Measurements from ENCODE around the gene NDUFC1.
"Not testable (repeated sequence)": the region's sequence is repeated elsewhere in the genome, so short reads cannot be mapped to it uniquely, and the experiment has no call there.

The NDUFC1 gene

GRCh38 chr4:139329665-139330200, 27.5 kb upstream of the NDUFC1 start:
- Histone ChIP-seq H3K27ac (no peak overlapping the region), H3K36me3 (peaks cover 43% of the 10 kb centered on the region), H3K9me3 (ENCODE audit: severe bottlenecking) (no peaks in the 10 kb centered on the region), H3K27me3 (ENCODE audit: insufficient read depth, low read depth, severe bottlenecking) (no peaks in the 10 kb centered on the region), H3K4me3 (ENCODE audit: low read depth, low read length) (no peak overlapping the region)
- no peak for DNase-seq
- no peak for TF ChIP-seq CTCF (IDR thresholded peaks at IDR 0.05; ENCODE audit: low read depth, low read length)

- peaks cover 26% of the 10 kb centered on the region for H3K36me3 ChIP-seq
- no peaks in the 10 kb centered on the region for H3K27me3 ChIP-seq (ENCODE audit: insufficient read depth, low read depth, severe bottlenecking)
- DNase-seq = no peak
- TF ChIP-seq CTCF (IDR thresholded peaks at IDR 0.05; ENCODE audit: low read depth, low read length) = no peak
- H3K9me3 ChIP-seq (ENCODE audit: severe bottlenecking) = no peaks in the 10 kb centered on the region
- H3K27ac ChIP-seq = no peak overlapping the region
- H3K4me3 ChIP-seq (ENCODE audit: low read depth, low read length) = no peak overlapping the region
These were observed 22.3 kb upstream of the NDUFC1 start for GRCh38 chr4:139324620-139325019.

- not testable (repeated sequence) for H3K27ac ChIP-seq; H3K4me3 ChIP-seq (ENCODE audit: low read depth, low read length); H3K9me3 ChIP-seq (ENCODE audit: severe bottlenecking); H3K27me3 ChIP-seq (ENCODE audit: insufficient read depth, low read depth, severe bottlenecking); H3K36me3 ChIP-seq; DNase-seq
These were observed 20.3 kb upstream of the NDUFC1 start for GRCh38 chr4:139322541-139322940.

- H3K36me3 ChIP-seq; H3K4me3 ChIP-seq (ENCODE audit: low read depth, low read length); H3K9me3 ChIP-seq (ENCODE audit: severe bottlenecking); DNase-seq; H3K27ac ChIP-seq; H3K27me3 ChIP-seq (ENCODE audit: insufficient read depth, low read depth, severe bottlenecking): not testable (repeated sequence)
These were observed 19.8 kb upstream of the NDUFC1 start for GRCh38 chr4:139322070-139322469.

GRCh38 chr4:139319571-139319970, 17.3 kb upstream of the NDUFC1 start:
- no peak for TF ChIP-seq CTCF (IDR thresholded peaks at IDR 0.05; ENCODE audit: low read depth, low read length)
- Histone ChIP-seq H3K27ac (no peak overlapping the region), H3K36me3 (peaks cover 4% of the 10 kb centered on the region), H3K27me3 (ENCODE audit: insufficient read depth, low read depth, severe bottlenecking) (no peaks in the 10 kb centered on the region), H3K4me3 (ENCODE audit: low read depth, low read length) (no peak overlapping the region), H3K9me3 (ENCODE audit: severe bottlenecking) (no peaks in the 10 kb centered on the region)
- no peak for DNase-seq

- no peaks in the 10 kb centered on the region for H3K27me3 ChIP-seq (ENCODE audit: insufficient read depth, low read depth, severe bottlenecking)
- no peaks in the 10 kb centered on the region for H3K9me3 ChIP-seq (ENCODE audit: severe bottlenecking)
- H3K36me3 ChIP-seq = peaks cover 6% of the 10 kb centered on the region
- H3K4me3 ChIP-seq (ENCODE audit: low read depth, low read length) = no peak overlapping the region
- no peak overlapping the region for H3K27ac ChIP-seq
- no peak for TF ChIP-seq CTCF (IDR thresholded peaks at IDR 0.05; ENCODE audit: low read depth, low read length)
- no peak for DNase-seq
These were observed 15.4 kb upstream of the NDUFC1 start for GRCh38 chr4:139317635-139318034.

GRCh38 chr4:139316733-139317132, 14.5 kb upstream of the NDUFC1 start:
- no peaks in the 10 kb centered on the region for H3K27me3 ChIP-seq (ENCODE audit: insufficient read depth, low read depth, severe bottlenecking)
- TF ChIP-seq CTCF (IDR thresholded peaks at IDR 0.05; ENCODE audit: low read depth, low read length) = no peak
- H3K27ac ChIP-seq = no peak overlapping the region
- H3K36me3 ChIP-seq = peaks cover 6% of the 10 kb centered on the region
- no peak for DNase-seq
- no peaks in the 10 kb centered on the region for H3K9me3 ChIP-seq (ENCODE audit: severe bottlenecking)
- H3K4me3 ChIP-seq (ENCODE audit: low read depth, low read length) = no peak overlapping the region

All from WERI-Rb-1 (cell line).